H9 (cell line): ENCODE results near the gene BLOC1S5. TPM values are rescaled to one million over a fixed set of nuclear protein-coding genes. Genes with fewer than 3 reads are reported as not detected.

Experiments used
- DNase-seq: peaks from one replicate; pipeline ENCODE4 v3.0.0-alpha.2; 2017
- H2AFZ ChIP-seq: one replicate; pipeline ENCODE4 v1.6.1; 2013; ENCODE audit warnings: mild to moderate bottlenecking, low read length, control low read depth, moderate library complexity
- H2AK5ac ChIP-seq: 2 replicates; pipeline ENCODE4 v1.6.1; 2013; ENCODE audit warnings: low read length, control low read depth, mixed read lengths; ENCODE audit not compliant: insufficient read length
- H2BK120ac ChIP-seq: one replicate; pipeline ENCODE4 v1.6.1; 2013; ENCODE audit warnings: low read depth, mild to moderate bottlenecking, low read length, control low read depth, inconsistent platforms; ENCODE audit not compliant: poor library complexity, severe bottlenecking
- H2BK12ac ChIP-seq: 2 replicates; pipeline ENCODE4 v1.6.1; 2013; ENCODE audit warnings: low read length, control low read depth, mixed read lengths, low read depth; ENCODE audit not compliant: insufficient read length
- H2BK15ac ChIP-seq: 2 replicates; pipeline ENCODE4 v1.6.1; 2013; ENCODE audit warnings: low read depth, low read length, control low read depth
- H2BK20ac ChIP-seq: one replicate; pipeline ENCODE4 v1.6.1; 2013; ENCODE audit warnings: low read depth, mild to moderate bottlenecking, low read length, control low read depth, inconsistent platforms; ENCODE audit not compliant: poor library complexity, severe bottlenecking
- H2BK5ac ChIP-seq: 2 replicates; pipeline ENCODE4 v1.6.1; 2013; ENCODE audit warnings: low read length, control low read depth, mixed read lengths; ENCODE audit not compliant: insufficient read length
- H3K14ac ChIP-seq: 2 replicates; pipeline ENCODE4 v1.6.1; 2013; ENCODE audit warnings: low read length, control low read depth; ENCODE audit not compliant: insufficient read depth
- H3K18ac ChIP-seq: 2 replicates; pipeline ENCODE4 v1.6.1; 2013; ENCODE audit warnings: low read depth, mild to moderate bottlenecking, mixed read lengths, low read length, control low read depth; ENCODE audit not compliant: insufficient read length
- H3K23ac ChIP-seq: 2 replicates; pipeline ENCODE4 v1.6.1; 2013; ENCODE audit warnings: low read length, control low read depth, mixed read lengths, low read depth; ENCODE audit not compliant: insufficient read length
- H3K23me2 ChIP-seq: 2 replicates; pipeline ENCODE4 v1.6.1; 2013; ENCODE audit warnings: low read depth, mild to moderate bottlenecking, mixed read lengths, low read length, control low read depth; ENCODE audit not compliant: insufficient read length, poor library complexity, severe bottlenecking
- H3K27ac ChIP-seq: 2 replicates; pipeline ENCODE4 v1.5.1; 2013; ENCODE audit warnings: low read length, control low read depth, mixed read lengths, low read depth; ENCODE audit not compliant: insufficient read length
- H3K27me3 ChIP-seq: 2 replicates; pipeline ENCODE4 v1.6.1; 2013; ENCODE audit warnings: low read length, control low read depth, inconsistent platforms; ENCODE audit not compliant: insufficient read depth
- H3K4ac ChIP-seq: 2 replicates; pipeline ENCODE4 v1.6.1; 2013; ENCODE audit warnings: low read depth, mild to moderate bottlenecking, control low read depth, inconsistent platforms, low read length, moderate library complexity
- H3K4me1 ChIP-seq: 2 replicates; pipeline ENCODE4 v1.6.1; 2013; ENCODE audit warnings: low read length, control low read depth, inconsistent platforms; ENCODE audit not compliant: insufficient read depth
- H3K4me2 ChIP-seq: 2 replicates; pipeline ENCODE4 v1.6.1; 2013; ENCODE audit warnings: low read length, control low read depth, mixed read lengths; ENCODE audit not compliant: insufficient read length, insufficient read depth
- H3K56ac ChIP-seq: 2 replicates; pipeline ENCODE4 v1.6.1; 2013; ENCODE audit warnings: low read depth, mild to moderate bottlenecking, mixed read lengths, low read length, control low read depth; ENCODE audit not compliant: insufficient read length
- H3K79me1 ChIP-seq: 2 replicates; pipeline ENCODE4 v1.6.1; 2013; ENCODE audit warnings: low read depth, mild to moderate bottlenecking, moderate library complexity, low read length, control low read depth, inconsistent platforms; ENCODE audit not compliant: insufficient read depth, poor library complexity, severe bottlenecking
- H3K79me2 ChIP-seq: 2 replicates; pipeline ENCODE4 v1.6.1; 2013; ENCODE audit warnings: low read length, control low read depth, inconsistent platforms; ENCODE audit not compliant: insufficient read depth
- H3K9ac ChIP-seq: 2 replicates; pipeline ENCODE4 v1.6.1; 2013; ENCODE audit warnings: low read length, control low read depth, mixed read lengths; ENCODE audit not compliant: insufficient read length; ENCODE audit errors: extremely low read depth
- H3K9me3 ChIP-seq: one replicate; pipeline ENCODE4 v1.6.1; 2013; ENCODE audit warnings: low read depth, low read length, inconsistent platforms; ENCODE audit not compliant: control insufficient read depth
- H3T11ph ChIP-seq: one replicate; pipeline ENCODE4 v1.6.1; 2013; ENCODE audit warnings: mild to moderate bottlenecking, low read length, control low read depth, inconsistent platforms
- H4K20me1 ChIP-seq: one replicate; pipeline ENCODE4 v1.6.1; 2013; ENCODE audit not compliant: control insufficient read depth, insufficient read length, insufficient read depth
- H4K5ac ChIP-seq: 2 replicates; pipeline ENCODE4 v1.6.1; 2013; ENCODE audit warnings: low read depth, mild to moderate bottlenecking, mixed read lengths, low read length, control low read depth; ENCODE audit not compliant: insufficient read length
- H4K8ac ChIP-seq: replicated peaks from 2 replicates; pipeline ENCODE4 v1.6.1; 2013; ENCODE audit warnings: low read length, control low read depth, mixed read lengths, low read depth; ENCODE audit not compliant: insufficient read length
- H4K91ac ChIP-seq: 2 replicates; pipeline ENCODE4 v1.6.1; 2013; ENCODE audit warnings: low read depth, mild to moderate bottlenecking, moderate library complexity, mixed read lengths, low read length, control low read depth; ENCODE audit not compliant: insufficient read length
- H3K27ac Mint-ChIP-seq, 3 experiments: 2 replicates in 2 of 3; 3 replicates in 1 of 3; pipeline ENCODE4 v1.8.0; 2020 to 2021; ENCODE audit warnings: mixed read lengths in 3 of 3, mild to moderate bottlenecking in 1 of 3, moderate library complexity in 1 of 3
- H3K27me3 Mint-ChIP-seq: 2 replicates; pipeline ENCODE4 v1.8.0; 2021; ENCODE audit warnings: low read depth, mild to moderate bottlenecking, moderate library complexity, mixed read lengths
- H3K36me3 Mint-ChIP-seq, 3 experiments: 2 replicates in 2 of 3; 3 replicates in 1 of 3; pipeline ENCODE4 v1.8.0; 2020 to 2021; ENCODE audit warnings: low read depth in 3 of 3, mixed read lengths in 3 of 3; ENCODE audit not compliant: insufficient read depth in 1 of 3
- H3K4me1 Mint-ChIP-seq, 2 experiments: 2 replicates each; pipeline ENCODE4 v1.8.0; 2020; ENCODE audit warnings: mixed read lengths in 2 of 2
- H3K4me3 Mint-ChIP-seq, 2 experiments: 2 replicates in 1 of 2; 3 replicates in 1 of 2; pipeline ENCODE4 v1.8.0; 2020 to 2021; ENCODE audit warnings: mild to moderate bottlenecking in 2 of 2, mixed read lengths in 2 of 2, moderate library complexity in 1 of 2
- H3K9me3 Mint-ChIP-seq, 2 experiments: 2 replicates in 1 of 2; 3 replicates in 1 of 2; pipeline ENCODE4 v1.8.0; 2020; ENCODE audit warnings: mild to moderate bottlenecking in 2 of 2, mixed read lengths in 2 of 2, moderate library complexity in 1 of 2
- CTCF ChIP-seq: fragments of 200-600 bp; sonication (generic); conservative IDR thresholded peaks from 3 replicates; pipeline ENCODE4 v1.8.0; 2021; ENCODE audit warnings: antibody characterized with exemption, mild to moderate bottlenecking
- WGBS: extraction: QIAGEN DNeasy Blood & Tissue Kit; methylation state at CpG from one replicate; pipeline ENCODE4 v1.1.7; 2013; ENCODE audit warnings: missing lambda C conversion rate, low lambda C conversion rate, mixed read lengths; ENCODE audit not compliant: insufficient read length; ENCODE audit errors: extremely low coverage; 5-methylcytosine and 5-hydroxymethylcytosine counted together
- total RNA-seq: library from RNA; stranded (reverse); gene quantifications from 2 replicates; pipeline ENCODE4 v1.2.1, GENCODE V29; 2021

The BLOC1S5 gene
- total RNA-seq, 1 experiment from 2014 or later: 15.6 TPM

- Mint-ChIP-seq H3K9me3 (no peaks in the 10 kb centered on the region; a peak in 1 of 5 replicates), H3K27me3 (peaks cover 5% of the 10 kb centered on the region), H3K27ac (no peak overlapping the region), H3K4me1 (no peaks in the 10 kb centered on the region), H3K4me3 (no peak overlapping the region), H3K36me3 (no peaks in the 10 kb centered on the region)
- no peak for TF ChIP-seq CTCF
- no peaks in the 10 kb centered on the region for H3K9me3 ChIP-seq
- H3K4me1 ChIP-seq: no peaks in the 10 kb centered on the region
- H3K79me2 ChIP-seq: no peaks in the 10 kb centered on the region
- H3K23me2 ChIP-seq: no peaks in the 10 kb centered on the region
- DNase-seq: no peak
- no CpG with 5 or more reads among the region's 4 CpGs for WGBS
- no peak overlapping the region for H2BK15ac ChIP-seq
- no peak overlapping the region for H4K8ac ChIP-seq
- no peak overlapping the region for H3K4ac ChIP-seq
- H3K9ac ChIP-seq: no peak overlapping the region
- no peak overlapping the region for H3K27ac ChIP-seq
- H2AK5ac ChIP-seq: no peak overlapping the region
- H3K4me2 ChIP-seq: no peak overlapping the region
- no peak overlapping the region for H4K91ac ChIP-seq
- no peak overlapping the region for H2BK20ac ChIP-seq
- H3K79me1 ChIP-seq: no peaks in the 10 kb centered on the region
- no peak overlapping the region for H2AFZ ChIP-seq
- no peak overlapping the region for H4K5ac ChIP-seq
- H3K56ac ChIP-seq: no peak overlapping the region
- no peaks in the 10 kb centered on the region for H4K20me1 ChIP-seq
- H2BK5ac ChIP-seq: no peak overlapping the region
- H3K14ac ChIP-seq: no peak overlapping the region
- H3K18ac ChIP-seq: no peak overlapping the region
- H3K23ac ChIP-seq: no peak overlapping the region
- H2BK120ac ChIP-seq: no peak overlapping the region
- H3T11ph ChIP-seq: no peak overlapping the region
- H2BK12ac ChIP-seq: no peak overlapping the region
- H3K27me3 ChIP-seq: no peaks in the 10 kb centered on the region
Observed at GRCh38 chr6:8110117-8110721, 46.0 kb upstream of the BLOC1S5 start.
